Stimulated activated CD4-positive, alpha-beta T cell treated with anti-CD3 and anti-CD28 coated beads, Interleukin-1b, Interleukin-23, amount 100 ng/mL, for 24 hours (primary cell): ENCODE measurements around the gene DOCK8.

Source experiments
- DNase-seq, 4 experiments: peaks; one replicate each; pipeline ENCODE4 v3.0.0-alpha.2; 2020; ENCODE audit warnings: low read depth in 4 of 4, low spot score in 1 of 4

Gene DOCK8

GRCh38 chr9:489198-490197 lies 274.8 kb downstream of the DOCK8 start:
- DNase-seq, result no peak

GRCh38 chr9:494764-495163 lies 280.1 kb downstream of the DOCK8 start:
- DNase-seq, result no peak

DNA sequence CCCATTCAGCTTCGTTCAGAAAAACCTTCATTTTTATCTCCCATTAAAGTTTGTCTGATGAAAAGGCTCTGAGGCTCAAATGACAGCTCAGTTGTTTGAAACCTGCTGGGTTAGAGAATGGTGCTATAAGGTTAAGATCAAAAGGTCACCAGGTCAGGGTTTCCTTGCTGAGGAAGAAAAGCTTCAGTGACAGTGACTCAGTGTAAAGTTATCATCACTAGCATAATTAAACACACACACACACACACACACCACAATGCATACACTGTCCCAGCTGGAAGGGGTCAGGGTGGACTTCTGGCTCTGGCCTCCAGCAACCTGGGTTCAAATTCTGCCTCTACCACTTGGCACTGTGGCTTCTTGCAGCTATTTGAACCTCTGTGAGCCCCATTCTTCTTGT lies 281.1 kb downstream of the DOCK8 start:
- no peak for DNase-seq

GRCh38 chr9:503326-503725 lies 288.7 kb downstream of the DOCK8 start:
- DNase-seq, result no peak

DNA sequence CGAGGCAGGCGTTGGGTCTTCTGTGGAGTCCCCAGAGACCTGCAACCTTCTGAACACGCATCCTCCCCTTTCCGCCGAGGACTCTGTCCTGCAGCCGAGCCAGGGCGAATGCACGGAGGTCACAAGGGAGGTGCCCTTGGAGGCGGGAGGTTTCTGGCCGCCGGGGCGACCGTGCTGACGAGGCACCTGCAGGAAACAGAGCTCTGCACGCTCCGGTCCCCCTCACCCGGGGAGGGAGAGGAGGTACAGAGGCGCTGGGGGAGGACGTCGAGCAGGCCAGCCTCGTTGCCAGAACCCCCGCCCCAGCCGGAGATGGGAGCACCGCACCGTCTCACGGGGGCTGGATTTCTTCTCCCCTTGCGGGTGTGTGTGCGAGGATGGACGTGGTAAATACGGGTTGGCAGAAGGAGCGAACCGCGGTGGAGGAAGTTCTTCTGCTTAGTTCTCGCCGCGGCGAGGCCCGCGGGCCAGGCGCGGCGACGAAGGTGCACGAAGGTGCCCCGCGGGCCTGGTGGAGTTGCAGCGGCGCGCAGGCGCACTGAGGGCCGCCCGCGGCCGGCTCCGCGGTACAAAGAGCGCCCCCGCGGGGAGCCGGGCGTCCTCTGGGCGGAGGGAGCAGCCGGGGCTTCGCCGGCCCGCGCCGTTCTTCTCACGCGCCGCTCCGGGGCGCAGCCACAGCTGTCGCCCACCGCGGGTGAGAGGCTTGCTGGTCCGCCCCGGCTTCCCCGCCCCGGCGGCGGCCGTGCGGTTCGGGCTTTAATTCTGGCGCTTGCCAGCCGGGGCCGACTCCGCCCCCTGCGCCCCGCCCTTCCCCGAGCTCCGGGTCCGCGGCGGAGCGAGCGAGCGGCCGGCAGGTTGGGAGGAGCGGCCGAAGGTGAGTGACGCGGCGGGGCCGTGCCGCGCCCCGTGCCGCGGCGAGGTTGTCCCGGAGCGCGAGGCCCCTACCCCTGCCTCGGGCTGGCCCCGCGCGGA lies 289.5 kb downstream of the DOCK8 start, which contains the start of gene KANK1:
Gene KANK1, plus strand, starts transcription at position 815 of the 972 bp plus-strand sequence.
- peak; percentile 36 to 62 (median 50) for DNase-seq

- DNase-seq, result peak in 1 of 4 experiments; percentile 2
Measured at GRCh38 chr9:504921-505740, 290.5 kb downstream of the DOCK8 start.

GRCh38 chr9:505741-506059 lies 291.0 kb downstream of the DOCK8 start:
- DNase-seq, result no peak

GRCh38 chr9:506281-506680 lies 291.6 kb downstream of the DOCK8 start:
- no peak for DNase-seq

DNA sequence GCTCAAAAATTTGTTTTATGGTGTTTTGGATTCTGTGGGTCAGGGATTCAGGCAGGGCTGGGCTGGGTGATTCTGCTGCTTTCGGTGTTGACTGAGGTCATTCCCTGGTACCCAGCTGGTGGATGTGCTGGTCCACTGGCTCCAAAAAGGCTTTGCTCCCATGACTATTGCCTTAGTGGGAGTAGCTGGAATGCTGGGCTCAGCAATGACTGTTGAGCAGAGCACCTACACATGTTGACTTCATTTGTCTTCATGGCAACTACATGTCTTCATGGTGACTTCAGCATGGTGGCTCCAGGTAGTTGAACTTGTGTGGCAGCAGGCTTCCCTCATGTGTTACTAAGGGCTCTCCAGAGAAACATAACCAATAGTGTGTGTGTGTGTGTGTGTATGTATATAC lies 297.2 kb downstream of the DOCK8 start:
- no peak for DNase-seq

DNA sequence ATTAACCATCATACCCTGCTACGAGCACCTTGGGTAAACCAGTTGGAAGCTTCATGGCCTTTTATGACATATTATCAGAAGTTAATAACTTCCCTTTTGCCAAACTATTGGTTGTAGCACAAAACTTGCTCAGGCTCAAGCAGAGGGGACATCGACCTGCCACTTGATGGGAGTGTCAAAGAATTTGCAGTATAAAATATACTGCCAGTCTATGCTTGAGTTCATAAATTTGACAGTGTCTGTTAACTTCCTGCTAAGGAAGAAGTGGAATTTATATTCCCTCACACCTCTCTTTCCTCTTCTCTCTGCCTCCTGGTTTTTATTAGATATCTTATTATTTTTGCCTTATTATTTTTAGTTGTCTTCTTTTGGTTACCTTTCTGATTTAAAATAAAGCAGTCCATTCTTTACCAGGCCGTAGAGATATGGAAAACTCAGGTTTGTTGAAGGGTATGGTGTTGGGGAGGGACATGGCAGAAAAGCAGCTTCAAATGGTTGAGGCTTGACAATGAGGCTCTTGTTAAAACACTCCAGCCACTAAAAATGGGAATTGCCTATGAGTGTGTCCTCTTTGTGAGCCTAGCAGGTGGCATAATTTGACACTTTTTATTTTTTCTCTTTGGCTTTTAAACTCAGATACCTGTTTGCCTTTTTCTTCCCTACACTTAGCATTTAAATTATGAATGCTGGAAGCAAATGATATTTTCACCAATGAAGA lies 298.0 kb downstream of the DOCK8 start:
- DNase-seq, result no peak
